HL-60 (cell line): ENCODE measurements around the gene CFAP69.

Experiments
- GABPA ChIP-seq: IDR thresholded peaks from 2 replicates; pipeline ENCODE4 v1.6.1; 2012; ENCODE audit warnings: low read depth
- POLR2AphosphoS5 ChIP-seq: IDR thresholded peaks from 2 replicates; pipeline ENCODE4 v1.6.1; 2012; ENCODE audit warnings: low read depth
- SPI1 ChIP-seq: IDR thresholded peaks from 2 replicates; pipeline ENCODE4 v1.6.1; 2012; ENCODE audit warnings: low read depth, mild to moderate bottlenecking, borderline replicate concordance
- TF ChIP-seq, protein P1 (sequence below): IDR thresholded peaks from one replicate; pipeline ENCODE4 v1.5.1; 2011; ENCODE audit warnings: low read length, control low read depth, inconsistent platforms; ENCODE audit not compliant: insufficient read depth
- TF ChIP-seq, protein P2 (sequence below): IDR thresholded peaks from 2 replicates; pipeline ENCODE4 v1.6.1; 2012; ENCODE audit warnings: low read depth; ENCODE audit not compliant: insufficient replicate concordance

DNA sequence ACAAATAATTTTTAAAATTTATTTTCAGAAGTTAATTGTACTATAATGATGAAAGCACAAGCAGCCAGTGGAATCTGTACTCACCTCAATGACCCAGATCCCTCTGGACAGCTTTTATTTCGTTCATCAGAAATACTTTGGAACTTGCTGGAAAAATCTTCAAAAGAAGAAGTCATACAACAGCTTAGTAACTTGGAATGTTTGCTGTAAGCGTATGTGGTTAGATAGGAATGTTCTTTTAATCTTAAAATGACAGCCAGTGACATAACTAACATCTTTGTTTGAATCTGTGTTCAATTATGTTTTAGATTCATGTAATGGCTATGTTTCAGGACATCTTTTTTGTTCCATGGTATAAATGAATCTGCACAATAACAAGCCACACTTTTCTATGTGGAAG is 26.8 kb downstream of the CFAP69 start:
- TF ChIP-seq, protein P1, sequence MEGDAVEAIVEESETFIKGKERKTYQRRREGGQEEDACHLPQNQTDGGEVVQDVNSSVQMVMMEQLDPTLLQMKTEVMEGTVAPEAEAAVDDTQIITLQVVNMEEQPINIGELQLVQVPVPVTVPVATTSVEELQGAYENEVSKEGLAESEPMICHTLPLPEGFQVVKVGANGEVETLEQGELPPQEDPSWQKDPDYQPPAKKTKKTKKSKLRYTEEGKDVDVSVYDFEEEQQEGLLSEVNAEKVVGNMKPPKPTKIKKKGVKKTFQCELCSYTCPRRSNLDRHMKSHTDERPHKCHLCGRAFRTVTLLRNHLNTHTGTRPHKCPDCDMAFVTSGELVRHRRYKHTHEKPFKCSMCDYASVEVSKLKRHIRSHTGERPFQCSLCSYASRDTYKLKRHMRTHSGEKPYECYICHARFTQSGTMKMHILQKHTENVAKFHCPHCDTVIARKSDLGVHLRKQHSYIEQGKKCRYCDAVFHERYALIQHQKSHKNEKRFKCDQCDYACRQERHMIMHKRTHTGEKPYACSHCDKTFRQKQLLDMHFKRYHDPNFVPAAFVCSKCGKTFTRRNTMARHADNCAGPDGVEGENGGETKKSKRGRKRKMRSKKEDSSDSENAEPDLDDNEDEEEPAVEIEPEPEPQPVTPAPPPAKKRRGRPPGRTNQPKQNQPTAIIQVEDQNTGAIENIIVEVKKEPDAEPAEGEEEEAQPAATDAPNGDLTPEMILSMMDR = no peak
- TF ChIP-seq, protein P2, sequence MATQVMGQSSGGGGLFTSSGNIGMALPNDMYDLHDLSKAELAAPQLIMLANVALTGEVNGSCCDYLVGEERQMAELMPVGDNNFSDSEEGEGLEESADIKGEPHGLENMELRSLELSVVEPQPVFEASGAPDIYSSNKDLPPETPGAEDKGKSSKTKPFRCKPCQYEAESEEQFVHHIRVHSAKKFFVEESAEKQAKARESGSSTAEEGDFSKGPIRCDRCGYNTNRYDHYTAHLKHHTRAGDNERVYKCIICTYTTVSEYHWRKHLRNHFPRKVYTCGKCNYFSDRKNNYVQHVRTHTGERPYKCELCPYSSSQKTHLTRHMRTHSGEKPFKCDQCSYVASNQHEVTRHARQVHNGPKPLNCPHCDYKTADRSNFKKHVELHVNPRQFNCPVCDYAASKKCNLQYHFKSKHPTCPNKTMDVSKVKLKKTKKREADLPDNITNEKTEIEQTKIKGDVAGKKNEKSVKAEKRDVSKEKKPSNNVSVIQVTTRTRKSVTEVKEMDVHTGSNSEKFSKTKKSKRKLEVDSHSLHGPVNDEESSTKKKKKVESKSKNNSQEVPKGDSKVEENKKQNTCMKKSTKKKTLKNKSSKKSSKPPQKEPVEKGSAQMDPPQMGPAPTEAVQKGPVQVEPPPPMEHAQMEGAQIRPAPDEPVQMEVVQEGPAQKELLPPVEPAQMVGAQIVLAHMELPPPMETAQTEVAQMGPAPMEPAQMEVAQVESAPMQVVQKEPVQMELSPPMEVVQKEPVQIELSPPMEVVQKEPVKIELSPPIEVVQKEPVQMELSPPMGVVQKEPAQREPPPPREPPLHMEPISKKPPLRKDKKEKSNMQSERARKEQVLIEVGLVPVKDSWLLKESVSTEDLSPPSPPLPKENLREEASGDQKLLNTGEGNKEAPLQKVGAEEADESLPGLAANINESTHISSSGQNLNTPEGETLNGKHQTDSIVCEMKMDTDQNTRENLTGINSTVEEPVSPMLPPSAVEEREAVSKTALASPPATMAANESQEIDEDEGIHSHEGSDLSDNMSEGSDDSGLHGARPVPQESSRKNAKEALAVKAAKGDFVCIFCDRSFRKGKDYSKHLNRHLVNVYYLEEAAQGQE = no peak
- TF ChIP-seq GABPA (no peak), POLR2AphosphoS5 (no peak), SPI1 (no peak)
